ENCODE data around the gene KLHL25.

DNA sequence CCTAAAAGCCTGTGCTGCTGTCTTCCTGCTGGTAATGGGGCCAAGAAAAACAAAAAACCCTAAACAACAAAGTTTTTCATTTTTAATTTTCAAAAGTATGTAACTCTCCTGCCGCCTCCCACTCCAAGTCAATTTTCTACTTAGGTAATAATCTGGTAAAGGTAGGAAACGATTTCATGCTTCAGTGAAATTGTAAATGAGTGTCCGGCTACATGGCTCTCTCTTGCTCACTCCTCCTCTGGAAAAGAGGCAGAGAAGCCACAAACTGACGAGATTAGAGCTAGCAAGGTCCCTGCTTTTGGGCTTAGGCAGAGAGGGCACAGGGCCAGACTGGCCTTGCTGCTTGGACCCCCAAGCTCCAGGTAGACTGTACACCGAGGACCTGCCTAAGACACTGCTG is 23.5 kb downstream of the KLHL25 start:
- TF ChIP-seq, protein P1, sequence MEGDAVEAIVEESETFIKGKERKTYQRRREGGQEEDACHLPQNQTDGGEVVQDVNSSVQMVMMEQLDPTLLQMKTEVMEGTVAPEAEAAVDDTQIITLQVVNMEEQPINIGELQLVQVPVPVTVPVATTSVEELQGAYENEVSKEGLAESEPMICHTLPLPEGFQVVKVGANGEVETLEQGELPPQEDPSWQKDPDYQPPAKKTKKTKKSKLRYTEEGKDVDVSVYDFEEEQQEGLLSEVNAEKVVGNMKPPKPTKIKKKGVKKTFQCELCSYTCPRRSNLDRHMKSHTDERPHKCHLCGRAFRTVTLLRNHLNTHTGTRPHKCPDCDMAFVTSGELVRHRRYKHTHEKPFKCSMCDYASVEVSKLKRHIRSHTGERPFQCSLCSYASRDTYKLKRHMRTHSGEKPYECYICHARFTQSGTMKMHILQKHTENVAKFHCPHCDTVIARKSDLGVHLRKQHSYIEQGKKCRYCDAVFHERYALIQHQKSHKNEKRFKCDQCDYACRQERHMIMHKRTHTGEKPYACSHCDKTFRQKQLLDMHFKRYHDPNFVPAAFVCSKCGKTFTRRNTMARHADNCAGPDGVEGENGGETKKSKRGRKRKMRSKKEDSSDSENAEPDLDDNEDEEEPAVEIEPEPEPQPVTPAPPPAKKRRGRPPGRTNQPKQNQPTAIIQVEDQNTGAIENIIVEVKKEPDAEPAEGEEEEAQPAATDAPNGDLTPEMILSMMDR (IDR thresholded peaks at IDR 0.05; ENCODE audit: poor library complexity, severe bottlenecking), result no peak
- TF ChIP-seq EP300 (conservative IDR thresholded peaks at IDR 0.05; ENCODE audit: poor library complexity, severe bottlenecking), result no peak
- no peak for TF ChIP-seq MXI1 (conservative IDR thresholded peaks at IDR 0.05; ENCODE audit: poor library complexity, severe bottlenecking)
- TF ChIP-seq RAD21 (conservative IDR thresholded peaks at IDR 0.05), result no peak
- TF ChIP-seq TAF1 (IDR thresholded peaks at IDR 0.05; ENCODE audit: low read depth), result no peak
- TF ChIP-seq EZH2 (IDR thresholded peaks at IDR 0.05; ENCODE audit: borderline replicate concordance, insufficient read depth, low read length, poor library complexity, severe bottlenecking), result no peak
- no peak for TF ChIP-seq POLR2AphosphoS5 (IDR thresholded peaks at IDR 0.05)
- TF ChIP-seq SMC3 (conservative IDR thresholded peaks at IDR 0.05; ENCODE audit: poor library complexity), result no peak
- TF ChIP-seq REST (IDR thresholded peaks at IDR 0.05; ENCODE audit: borderline replicate concordance), result no peak

Data from neural cell (in vitro differentiated cells).